MCF 10A (cell line): ENCODE data around the gene OLFM2. TPM values are rescaled to one million over a fixed set of nuclear protein-coding genes. Genes with fewer than 3 reads are reported as not detected.

Source experiments
- BruUV-seq: library from RNA; stranded (reverse); fragments of 400-500 nt; replicated peaks from 2 replicates; lab custom pipeline; 2021; lab: Mats Ljungman, UMichigan
- CTCF ChIA-PET: fragments of 300-600 bp; sonication (Branson Sonifier 250); formaldehyde crosslinking; extraction: SDS; loops from one replicate; lab custom pipeline; 2021; ENCODE audit warnings: antibody characterized with exemption, inconsistent platforms; lab: Yijun Ruan, JAX
- POLR2A ChIA-PET: fragments of 300-600, 350-650 bp; sonication (Branson Sonifier 250); formaldehyde crosslinking; extraction: SDS; loops from one replicate; lab custom pipeline; 2020; ENCODE audit warnings: antibody characterized with exemption, inconsistent platforms; lab: Yijun Ruan, JAX
- DNase-seq: peaks from one replicate; pipeline ENCODE4 v3.0.0-alpha.2; 2018; ENCODE audit not compliant: unreplicated experiment
- H3K27ac Mint-ChIP-seq: one replicate; pipeline ENCODE4 v1.8.0; 2022; ENCODE audit warnings: mild to moderate bottlenecking, low read depth, mixed read lengths; ENCODE audit not compliant: unreplicated experiment
- H3K27me3 Mint-ChIP-seq: one replicate; pipeline ENCODE4 v1.8.0; 2022; ENCODE audit warnings: mixed read lengths; ENCODE audit not compliant: insufficient read depth, unreplicated experiment
- H3K36me3 Mint-ChIP-seq: one replicate; pipeline ENCODE4 v1.8.0; 2022; ENCODE audit warnings: mild to moderate bottlenecking, moderate library complexity, mixed read lengths; ENCODE audit not compliant: insufficient read depth, unreplicated experiment
- H3K4me1 Mint-ChIP-seq: one replicate; pipeline ENCODE4 v1.8.0; 2022; ENCODE audit warnings: mixed read lengths; ENCODE audit not compliant: insufficient read depth, unreplicated experiment
- H3K4me3 Mint-ChIP-seq: one replicate; pipeline ENCODE4 v1.8.0; 2022; ENCODE audit warnings: mild to moderate bottlenecking, moderate library complexity, mixed read lengths; ENCODE audit not compliant: unreplicated experiment
- H3K9me3 Mint-ChIP-seq: one replicate; pipeline ENCODE4 v1.8.0; 2022; ENCODE audit warnings: mixed read lengths; ENCODE audit not compliant: unreplicated experiment
- CTCF ChIP-seq: fragments of 200-600 bp; IDR thresholded peaks from one replicate; pipeline ENCODE4 v1.8.0; 2022; ENCODE audit warnings: antibody characterized with exemption, mild to moderate bottlenecking; ENCODE audit not compliant: unreplicated experiment
- intact Hi-C: fragments of 100-400 bp; cut with micrococcal nuclease; formaldehyde crosslinking; loops from 2 replicates; pipeline ENCODE4 v1.14.1; 2022
- total RNA-seq: library from RNA; stranded (reverse); gene quantifications from 2 replicates; pipeline ENCODE4 v1.2.3, GENCODE V29; 2022

Gene OLFM2
- total RNA-seq, 1 experiment from 2014 or later = not detected

GRCh38 chr19:9857076-9857721 is 79.1 kb downstream of the OLFM2 start:
- CTCF ChIA-PET = interaction anchor here (1.7 kb wide), 1 partner anchor 143 kb away, joined by 5 read pairs; no protein-coding TSS in a partner anchor
- TF ChIP-seq CTCF = no peak
- no peak overlapping the region for H3K27ac Mint-ChIP-seq
- intact Hi-C loops = no loop called here
- H3K27me3 Mint-ChIP-seq = peaks cover 14% of the 10 kb centered on the region
- no peak overlapping the region for H3K4me3 Mint-ChIP-seq
- H3K4me1 Mint-ChIP-seq = no peaks in the 10 kb centered on the region
- no peaks in the 10 kb centered on the region for H3K36me3 Mint-ChIP-seq
- BruUV-seq = no TSS peak
- POLR2A ChIA-PET = no interaction called here
- no peak for DNase-seq
- no peaks in the 10 kb centered on the region for H3K9me3 Mint-ChIP-seq

GRCh38 chr19:9856609-9857008 is 79.7 kb downstream of the OLFM2 start:
- DNase-seq = no peak
- intact Hi-C loops = no loop called here
- CTCF ChIA-PET = no interaction called here
- Mint-ChIP-seq H3K36me3 (no peaks in the 10 kb centered on the region), H3K27ac (no peak overlapping the region), H3K27me3 (peaks cover 8% of the 10 kb centered on the region), H3K9me3 (no peaks in the 10 kb centered on the region), H3K4me1 (no peaks in the 10 kb centered on the region), H3K4me3 (no peak overlapping the region)
- POLR2A ChIA-PET = interaction anchor here (0.7 kb wide), 1 partner anchor 29 kb away, joined by 3 read pairs; the partner anchor contains the start of gene UBL5
- no TSS peak for BruUV-seq
- TF ChIP-seq CTCF = no peak

- H3K27me3 Mint-ChIP-seq = no peaks in the 10 kb centered on the region
- peaks cover 2% of the 10 kb centered on the region for H3K36me3 Mint-ChIP-seq
- H3K4me1 Mint-ChIP-seq = no peaks in the 10 kb centered on the region
- no peaks in the 10 kb centered on the region for H3K9me3 Mint-ChIP-seq
- H3K27ac Mint-ChIP-seq = no peak overlapping the region
- no peak overlapping the region for H3K4me3 Mint-ChIP-seq
- intact Hi-C loops = no loop called here
- TF ChIP-seq CTCF = no peak
- ChIA-PET CTCF (no interaction called here), POLR2A (no interaction called here)
- BruUV-seq = no TSS peak
- DNase-seq = no peak
Measured at GRCh38 chr19:9854282-9854846, 82.0 kb downstream of the OLFM2 start.

- no peak for TF ChIP-seq CTCF
- intact Hi-C loops = no loop called here
- no TSS peak for BruUV-seq
- Mint-ChIP-seq H3K27ac (no peak overlapping the region), H3K9me3 (no peaks in the 10 kb centered on the region), H3K36me3 (peaks cover 9% of the 10 kb centered on the region), H3K4me1 (peaks cover 14% of the 10 kb centered on the region), H3K4me3 (no peak overlapping the region), H3K27me3 (no peaks in the 10 kb centered on the region)
- CTCF ChIA-PET = no interaction called here
- POLR2A ChIA-PET = no interaction called here
- DNase-seq = no peak
Measured at GRCh38 chr19:9850235-9850959, 85.9 kb downstream of the OLFM2 start.
